A549 treated with AZD9567 at 1 μM for 4 hours (cell line): Measurements from ENCODE around the gene SCN9A. TPM values are rescaled to one million over a fixed set of nuclear protein-coding genes. Genes with fewer than 3 reads are reported as not detected.

Experiments
- total RNA-seq: library from RNA; stranded (reverse); fragments of 200-300 nt; extraction: Qiagen RNA extraction; gene quantifications from 5 replicates; pipeline ENCODE4 v1.2.3, GENCODE V29; 2022; ENCODE audit not compliant: insufficient read depth

The SCN9A gene
- total RNA-seq, result 2.8 to 7.8 TPM (median 4.6 TPM) in 5 replicates

DNA sequence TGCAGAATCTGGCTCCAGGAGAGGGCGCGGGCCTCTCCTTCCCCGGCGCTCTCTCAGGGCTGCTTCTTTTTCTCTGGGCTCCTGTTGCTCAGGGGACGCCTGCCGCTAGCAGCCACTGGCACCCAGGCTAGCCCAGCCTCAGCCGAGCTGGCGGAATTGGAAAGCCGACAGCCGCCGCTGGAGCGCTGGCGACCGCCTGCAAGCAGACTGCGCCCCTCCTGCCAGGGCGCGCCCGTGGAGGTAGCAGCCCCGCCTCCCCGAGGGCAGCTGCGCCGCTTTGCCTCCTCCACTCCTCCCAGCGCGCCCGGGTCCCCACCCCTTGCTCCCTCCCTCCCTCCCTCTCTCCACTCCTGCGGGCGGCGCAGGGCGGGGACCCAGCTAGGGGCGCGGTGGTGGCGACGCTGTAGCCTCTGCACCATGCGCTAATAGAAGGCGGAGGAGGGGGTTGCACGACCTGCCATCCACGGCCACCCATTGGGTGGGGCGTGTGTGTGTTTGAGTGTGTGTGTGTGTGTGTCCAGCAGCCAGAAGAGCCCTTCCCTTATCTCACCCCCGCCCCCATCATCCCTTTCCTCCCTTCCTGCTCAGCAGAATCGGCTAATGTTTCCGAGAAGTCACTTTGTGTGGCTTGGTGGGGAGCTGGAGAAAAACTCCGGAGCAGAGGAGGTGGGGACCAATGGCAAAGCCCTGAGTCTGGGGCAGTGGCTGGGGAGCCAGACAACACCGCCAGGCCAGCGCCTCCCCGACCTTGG lies at the start of gene SCN9A:
Gene SCN9A, minus strand, starts transcription at position 209 of the 752 bp plus-strand sequence. CDS start 64,188 bp downstream, outside the sequence.

Other genes with a start within 250 kb of the SCN9A start
- 0.02 TPM in 1 of 5 replicates, not detected in the others for gene SCN1A, start 247.9 kb downstream of the SCN9A start, total RNA-seq
- gene SCN7A, start 118.3 kb upstream of the SCN9A start, total RNA-seq, result 0.01 TPM in 1 of 5 replicates, not detected in the others